ENCODE data around the gene EZR. TPM values are rescaled to one million over a fixed set of nuclear protein-coding genes. Genes with fewer than 3 reads are reported as not detected.

The EZR gene
- total RNA-seq, 1 experiment from 2014 or later, result 375 TPM

DNA sequence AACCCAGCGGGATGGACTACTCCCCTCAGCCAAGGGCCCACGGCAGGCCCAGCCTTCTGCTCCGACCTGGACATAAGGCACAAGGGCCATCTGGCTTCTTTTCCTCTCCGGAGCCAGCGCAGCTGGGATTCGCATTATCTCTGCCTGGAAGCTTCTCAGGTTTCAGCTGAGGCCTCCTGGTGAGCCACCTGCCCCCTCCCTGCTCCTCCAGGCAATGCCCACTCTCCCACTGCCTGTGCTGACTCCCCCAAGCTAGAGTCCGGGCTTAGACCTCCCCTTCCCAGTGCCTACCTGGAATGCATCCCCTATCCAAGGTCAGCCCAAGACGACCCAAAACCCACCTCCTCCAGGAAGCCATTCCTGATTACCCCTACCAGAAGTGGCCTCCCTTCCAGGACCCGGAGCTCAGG, 60.7 kb downstream of the EZR start:
- Histone ChIP-seq H2BK5ac (ENCODE audit: insufficient read length, low read length) (no peak overlapping the region), H3K79me1 (ENCODE audit: insufficient read depth, low read depth, low read length, poor library complexity, severe bottlenecking) (no peaks in the 10 kb centered on the region), H3T11ph (ENCODE audit: low read length) (no peak overlapping the region), H3K23ac (ENCODE audit: insufficient read length, low read depth, low read length) (no peak overlapping the region), H3K56ac (ENCODE audit: insufficient read length, low read depth, low read length) (no peak overlapping the region), H3K14ac (ENCODE audit: insufficient read depth, low read length) (peak overlapping the region; percentile 30; the same call in 1 of the 2 replicates), H3K23me2 (ENCODE audit: insufficient read length, low read depth, low read length, poor library complexity, severe bottlenecking) (no peaks in the 10 kb centered on the region), H2BK120ac (ENCODE audit: low read depth, low read length, poor library complexity, severe bottlenecking) (no peak overlapping the region), H2BK15ac (ENCODE audit: low read depth, low read length) (no peak overlapping the region), H3K18ac (ENCODE audit: insufficient read length, low read depth, low read length) (no peak overlapping the region), H3K9ac (ENCODE audit: extremely low read depth, insufficient read length, low read length) (no peak overlapping the region), H3K79me2 (ENCODE audit: insufficient read depth, low read length) (no peaks in the 10 kb centered on the region), H3K27ac (ENCODE audit: insufficient read length, low read depth, low read length) (no peak overlapping the region), H3K9me3 (ENCODE audit: control insufficient read depth, low read depth, low read length) (no peaks in the 10 kb centered on the region), H3K27me3 (ENCODE audit: insufficient read depth, low read length) (no peaks in the 10 kb centered on the region; the same call in 1 of the 2 replicates), H2BK12ac (ENCODE audit: insufficient read length, low read depth, low read length) (no peak overlapping the region), H4K8ac (replicated peaks; ENCODE audit: insufficient read length, low read depth, low read length) (no peak overlapping the region), H2BK20ac (ENCODE audit: low read depth, low read length, poor library complexity, severe bottlenecking) (no peak overlapping the region), H3K4me2 (ENCODE audit: insufficient read depth, insufficient read length, low read length) (no peak overlapping the region), H3K4ac (ENCODE audit: low read depth, low read length) (no peak overlapping the region), H4K91ac (ENCODE audit: insufficient read length, low read depth, low read length) (no peak overlapping the region), H4K20me1 (ENCODE audit: control insufficient read depth, insufficient read depth, insufficient read length) (no peaks in the 10 kb centered on the region), H4K5ac (ENCODE audit: insufficient read length, low read depth, low read length) (no peak overlapping the region), H3K4me1 (ENCODE audit: insufficient read depth, low read length) (peaks cover 3% of the 10 kb centered on the region; the same call in 1 of the 2 replicates), H2AK5ac (ENCODE audit: insufficient read length, low read length) (no peak overlapping the region), H2AFZ (ENCODE audit: low read length) (no peak overlapping the region)
- DNase-seq, result peak; percentile 81
- no CpG with 5 or more reads among the region's 9 CpGs for WGBS (ENCODE audit: extremely low coverage, insufficient read length, low lambda C conversion rate)
- peaks cover 29 to 31% of the 10 kb centered on the region in 2 experiments for H3K4me1 Mint-ChIP-seq
- no peak overlapping the region for H3K4me3 Mint-ChIP-seq
- H3K27me3 Mint-ChIP-seq (ENCODE audit: low read depth), result peaks cover 5% of the 10 kb centered on the region
- H3K36me3 Mint-ChIP-seq (ENCODE audit: insufficient read depth in 1 of 3, low read depth in 3 of 3), result no peaks in the 10 kb centered on the region
- TF ChIP-seq, protein P1, sequence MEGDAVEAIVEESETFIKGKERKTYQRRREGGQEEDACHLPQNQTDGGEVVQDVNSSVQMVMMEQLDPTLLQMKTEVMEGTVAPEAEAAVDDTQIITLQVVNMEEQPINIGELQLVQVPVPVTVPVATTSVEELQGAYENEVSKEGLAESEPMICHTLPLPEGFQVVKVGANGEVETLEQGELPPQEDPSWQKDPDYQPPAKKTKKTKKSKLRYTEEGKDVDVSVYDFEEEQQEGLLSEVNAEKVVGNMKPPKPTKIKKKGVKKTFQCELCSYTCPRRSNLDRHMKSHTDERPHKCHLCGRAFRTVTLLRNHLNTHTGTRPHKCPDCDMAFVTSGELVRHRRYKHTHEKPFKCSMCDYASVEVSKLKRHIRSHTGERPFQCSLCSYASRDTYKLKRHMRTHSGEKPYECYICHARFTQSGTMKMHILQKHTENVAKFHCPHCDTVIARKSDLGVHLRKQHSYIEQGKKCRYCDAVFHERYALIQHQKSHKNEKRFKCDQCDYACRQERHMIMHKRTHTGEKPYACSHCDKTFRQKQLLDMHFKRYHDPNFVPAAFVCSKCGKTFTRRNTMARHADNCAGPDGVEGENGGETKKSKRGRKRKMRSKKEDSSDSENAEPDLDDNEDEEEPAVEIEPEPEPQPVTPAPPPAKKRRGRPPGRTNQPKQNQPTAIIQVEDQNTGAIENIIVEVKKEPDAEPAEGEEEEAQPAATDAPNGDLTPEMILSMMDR (conservative IDR thresholded peaks at IDR 0.05), result no peak
- H3K27ac Mint-ChIP-seq, result peak overlapping the region in 2 of 3 experiments; percentile 0 to 39; a peak in 1 of 7 replicates
- no peaks in the 10 kb centered on the region for H3K9me3 Mint-ChIP-seq
